ENCODE results near the gene REXO1.

DNA sequence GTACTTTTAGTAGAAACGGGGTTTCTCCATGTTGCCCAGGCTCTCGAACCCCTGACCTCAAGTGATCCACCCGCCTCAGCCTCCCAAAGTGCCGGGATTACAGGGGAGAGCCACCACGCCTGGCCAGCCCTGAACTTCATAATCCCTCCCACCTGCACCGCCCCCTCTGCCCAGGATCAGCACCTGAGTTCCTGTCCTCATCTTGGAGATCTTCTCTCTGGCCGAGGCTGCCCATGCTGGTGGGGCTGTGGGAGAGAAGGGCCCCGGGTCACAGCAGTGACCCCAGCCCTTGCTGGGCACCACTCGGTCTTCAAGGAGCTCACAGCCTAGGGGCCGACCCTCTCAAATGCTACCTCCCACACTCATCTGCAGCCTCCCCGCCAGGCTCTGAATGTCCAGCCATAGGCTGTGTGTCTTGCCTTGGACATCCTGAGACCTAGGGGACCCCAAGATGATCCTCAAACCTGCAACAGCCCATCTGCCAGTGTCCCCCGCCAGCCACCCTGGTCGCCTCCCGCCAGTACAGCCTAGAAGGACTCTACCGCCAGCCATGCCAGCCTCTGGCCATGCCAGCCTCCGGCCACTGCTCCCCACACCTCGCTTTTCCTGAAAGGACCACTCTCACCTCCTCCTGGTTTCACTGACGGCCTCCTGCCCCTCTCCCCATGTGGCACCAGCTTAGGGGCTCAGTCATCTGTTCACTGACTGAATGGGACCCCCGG lies 37.7 kb downstream of the REXO1 start:
- no peak for TF ChIP-seq POLR2A (IDR thresholded peaks at IDR 0.05)
- TF ChIP-seq, protein P1, sequence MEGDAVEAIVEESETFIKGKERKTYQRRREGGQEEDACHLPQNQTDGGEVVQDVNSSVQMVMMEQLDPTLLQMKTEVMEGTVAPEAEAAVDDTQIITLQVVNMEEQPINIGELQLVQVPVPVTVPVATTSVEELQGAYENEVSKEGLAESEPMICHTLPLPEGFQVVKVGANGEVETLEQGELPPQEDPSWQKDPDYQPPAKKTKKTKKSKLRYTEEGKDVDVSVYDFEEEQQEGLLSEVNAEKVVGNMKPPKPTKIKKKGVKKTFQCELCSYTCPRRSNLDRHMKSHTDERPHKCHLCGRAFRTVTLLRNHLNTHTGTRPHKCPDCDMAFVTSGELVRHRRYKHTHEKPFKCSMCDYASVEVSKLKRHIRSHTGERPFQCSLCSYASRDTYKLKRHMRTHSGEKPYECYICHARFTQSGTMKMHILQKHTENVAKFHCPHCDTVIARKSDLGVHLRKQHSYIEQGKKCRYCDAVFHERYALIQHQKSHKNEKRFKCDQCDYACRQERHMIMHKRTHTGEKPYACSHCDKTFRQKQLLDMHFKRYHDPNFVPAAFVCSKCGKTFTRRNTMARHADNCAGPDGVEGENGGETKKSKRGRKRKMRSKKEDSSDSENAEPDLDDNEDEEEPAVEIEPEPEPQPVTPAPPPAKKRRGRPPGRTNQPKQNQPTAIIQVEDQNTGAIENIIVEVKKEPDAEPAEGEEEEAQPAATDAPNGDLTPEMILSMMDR (IDR thresholded peaks at IDR 0.05): no peak
